WTC11 (cell line): ENCODE measurements around the gene CLCN7. TPM values are rescaled to one million over a fixed set of nuclear protein-coding genes. Genes with fewer than 3 reads are reported as not detected.

ENCODE experiments used
- ATAC-seq: fragments of 200-7000 bp; cut with Tn5 transposase; 2 replicates; pipeline ENCODE4 v1.10.0; 2021; ENCODE audit warnings: mild to moderate bottlenecking, moderate library complexity
- CTCF ChIA-PET: fragments of 300-600 bp; sonication (Branson Sonifier 250); formaldehyde crosslinking; loops from one replicate; lab custom pipeline; 2021; ENCODE audit warnings: antibody characterized with exemption; lab: Charles Lee
- POLR2A ChIA-PET: fragments of 350-600 bp; sonication (Branson Sonifier 250); formaldehyde crosslinking; loops from one replicate; lab custom pipeline; 2021; ENCODE audit warnings: antibody characterized with exemption; lab: Charles Lee
- DNase-seq: peaks from one replicate; pipeline ENCODE4 v3.0.0; 2021; ENCODE audit warnings: low spot score
- H3K27ac Mint-ChIP-seq: 2 replicates; pipeline ENCODE4 v1.8.0; 2021; ENCODE audit warnings: mixed read lengths
- H3K27me3 Mint-ChIP-seq: 2 replicates; pipeline ENCODE4 v1.8.0; 2021; ENCODE audit warnings: low read depth, mild to moderate bottlenecking, moderate library complexity, mixed read lengths
- H3K36me3 Mint-ChIP-seq: 2 replicates; pipeline ENCODE4 v1.8.0; 2021; ENCODE audit warnings: mixed read lengths
- H3K4me1 Mint-ChIP-seq: 2 replicates; pipeline ENCODE4 v1.8.0; 2022; ENCODE audit warnings: mixed read lengths
- H3K4me3 Mint-ChIP-seq: 2 replicates; pipeline ENCODE4 v1.8.0; 2021; ENCODE audit warnings: mild to moderate bottlenecking, moderate library complexity, mixed read lengths
- H3K9me3 Mint-ChIP-seq: 2 replicates; pipeline ENCODE4 v1.8.0; 2021; ENCODE audit warnings: mixed read lengths
- CREB1 ChIP-seq: sonication (generic); formaldehyde crosslinking; IDR thresholded peaks from 2 replicates; pipeline ENCODE4 v1.8.0; 2023; ENCODE audit warnings: mild to moderate bottlenecking, missing genetic modification reagents
- ESRRA ChIP-seq: sonication (generic); formaldehyde crosslinking; IDR thresholded peaks from 2 replicates; pipeline ENCODE4 v1.8.1; 2022; ENCODE audit warnings: mild to moderate bottlenecking, missing genetic modification reagents, borderline replicate concordance
- GRHL2 ChIP-seq: fragments of 250-450 bp; sonication (Bioruptor Pico); IDR thresholded peaks from 2 replicates; pipeline ENCODE4 v1.8.0; 2022; ENCODE audit warnings: mild to moderate bottlenecking, moderate library complexity; ENCODE audit not compliant: insufficient replicate concordance, severe bottlenecking
- GTF2I ChIP-seq: fragments of 250-450 bp; sonication (Bioruptor Pico); conservative IDR thresholded peaks from 2 replicates; pipeline ENCODE4 v1.4.0; 2021; ENCODE audit warnings: mild to moderate bottlenecking
- MYBL2 ChIP-seq: sonication (generic); formaldehyde crosslinking; IDR thresholded peaks from 2 replicates; pipeline ENCODE4 v1.8.1; 2023; ENCODE audit warnings: mild to moderate bottlenecking, moderate library complexity, missing genetic modification reagents
- NFATC4 ChIP-seq: fragments of 250-450 bp; sonication (Bioruptor Pico); IDR thresholded peaks from 2 replicates; pipeline ENCODE4 v1.9.0; 2021; ENCODE audit warnings: mild to moderate bottlenecking
- NFE2L1 ChIP-seq: sonication (generic); formaldehyde crosslinking; IDR thresholded peaks from 2 replicates; pipeline ENCODE4 v1.8.1; 2023; ENCODE audit warnings: missing genetic modification reagents
- NFYB ChIP-seq: sonication (generic); formaldehyde crosslinking; conservative IDR thresholded peaks from 2 replicates; pipeline ENCODE4 v1.8.0; 2022; ENCODE audit warnings: low read depth, missing genetic modification reagents
- ZNF219 ChIP-seq: sonication (generic); formaldehyde crosslinking; IDR thresholded peaks from 2 replicates; pipeline ENCODE4 v1.8.0; 2023; ENCODE audit warnings: missing genetic modification reagents, mild to moderate bottlenecking, borderline replicate concordance
- ZNF416 ChIP-seq: fragments of 250-450 bp; sonication (Bioruptor Pico); IDR thresholded peaks from 2 replicates; pipeline ENCODE4 v1.9.0; 2021; ENCODE audit warnings: mild to moderate bottlenecking, inconsistent platforms
- ZNF423 ChIP-seq: fragments of 250-450 bp; sonication (Bioruptor Pico); IDR thresholded peaks from 2 replicates; pipeline ENCODE4 v2.1.2; 2022; ENCODE audit warnings: mild to moderate bottlenecking, moderate library complexity
- total RNA-seq: library from RNA; stranded (reverse); gene quantifications from 3 replicates; pipeline ENCODE4 v1.2.3, GENCODE V29; 2021
- TF ChIP-seq, protein P1 (sequence below): sonication (generic); formaldehyde crosslinking; IDR thresholded peaks from 2 replicates; pipeline ENCODE4 v1.8.0; 2023; ENCODE audit warnings: missing genetic modification reagents
- TF ChIP-seq, protein P2 (sequence below): fragments of 250-450 bp; sonication (Bioruptor Pico); IDR thresholded peaks from 2 replicates; pipeline ENCODE4 v2.1.2; 2022; ENCODE audit warnings: mild to moderate bottlenecking, moderate library complexity
- TF ChIP-seq, protein P3 (sequence below): sonication (generic); formaldehyde crosslinking; IDR thresholded peaks from 2 replicates; pipeline ENCODE4 v1.8.0; 2022; ENCODE audit warnings: mild to moderate bottlenecking, missing genetic modification reagents
- TF ChIP-seq, protein P4 (sequence below): fragments of 250-450 bp; sonication (Bioruptor Pico); IDR thresholded peaks from 2 replicates; pipeline ENCODE4 v1.9.0; 2021; ENCODE audit warnings: moderate library complexity, mild to moderate bottlenecking, inconsistent platforms, borderline replicate concordance
- TF ChIP-seq, protein P5 (sequence below): sonication (generic); formaldehyde crosslinking; conservative IDR thresholded peaks from 2 replicates; pipeline ENCODE4 v1.8.1; 2023; ENCODE audit warnings: mild to moderate bottlenecking, low read depth, missing genetic modification reagents, moderate library complexity
- TF ChIP-seq, protein P6 (sequence below): sonication (generic); formaldehyde crosslinking; IDR thresholded peaks from 2 replicates; pipeline ENCODE4 v1.8.1; 2023; ENCODE audit warnings: mild to moderate bottlenecking, missing genetic modification reagents
- TF ChIP-seq, protein P7 (sequence below): sonication (generic); formaldehyde crosslinking; conservative IDR thresholded peaks from 2 replicates; pipeline ENCODE4 v1.8.1; 2022; ENCODE audit warnings: mild to moderate bottlenecking, missing genetic modification reagents

Gene CLCN7
- total RNA-seq, 1 experiment from 2014 or later, result 94.1 TPM

DNA sequence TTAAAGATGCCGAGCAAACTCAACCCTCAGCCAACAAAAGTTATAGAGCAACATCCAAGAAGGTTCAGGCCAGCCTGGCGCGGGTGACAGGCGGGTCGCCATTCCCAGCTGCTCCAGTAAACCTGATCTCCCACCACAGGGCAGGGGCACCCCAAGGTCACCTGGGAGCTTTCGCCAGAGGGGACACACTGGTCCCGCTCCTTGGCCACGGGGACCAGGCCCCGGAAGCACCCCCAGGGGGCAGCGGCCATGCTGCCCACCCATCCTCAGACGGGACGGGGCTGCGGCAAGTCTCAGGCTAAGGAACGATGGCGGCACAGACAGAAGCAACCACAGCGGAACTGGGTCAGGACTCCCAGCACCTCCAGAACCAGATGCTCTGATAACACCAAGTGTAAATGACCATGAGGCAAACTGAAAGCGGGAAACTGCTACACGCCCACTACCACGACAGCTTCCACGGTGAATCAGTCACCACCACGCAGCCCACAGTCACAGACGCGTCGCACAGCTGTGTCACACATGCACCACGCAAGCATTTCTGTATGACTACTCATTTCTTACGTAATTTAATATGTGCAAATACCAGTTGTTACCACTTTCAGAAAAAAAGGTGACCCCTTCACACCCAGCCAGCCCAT is 16.4 kb downstream of the CLCN7 start:
- DNase-seq (no peak), ATAC-seq (no peak)
- no peaks in the 10 kb centered on the region for H3K36me3 Mint-ChIP-seq
- H3K4me3 Mint-ChIP-seq, result no peak overlapping the region
- no peaks in the 10 kb centered on the region for H3K4me1 Mint-ChIP-seq
- ChIA-PET POLR2A (no interaction called here), CTCF (interaction anchor here (1.3 kb wide), 1 partner anchor 247 kb away, joined by 3 read pairs; no protein-coding TSS in a partner anchor)
- no peak for TF ChIP-seq NFATC4
- no peak for TF ChIP-seq GRHL2 (CRISPR knock-in tag)
- no peak for TF ChIP-seq NFYB (CRISPR knock-in tag)
- TF ChIP-seq, protein P1, sequence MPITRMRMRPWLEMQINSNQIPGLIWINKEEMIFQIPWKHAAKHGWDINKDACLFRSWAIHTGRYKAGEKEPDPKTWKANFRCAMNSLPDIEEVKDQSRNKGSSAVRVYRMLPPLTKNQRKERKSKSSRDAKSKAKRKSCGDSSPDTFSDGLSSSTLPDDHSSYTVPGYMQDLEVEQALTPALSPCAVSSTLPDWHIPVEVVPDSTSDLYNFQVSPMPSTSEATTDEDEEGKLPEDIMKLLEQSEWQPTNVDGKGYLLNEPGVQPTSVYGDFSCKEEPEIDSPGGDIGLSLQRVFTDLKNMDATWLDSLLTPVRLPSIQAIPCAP (CRISPR knock-in tag), result no peak
- TF ChIP-seq, protein P2, sequence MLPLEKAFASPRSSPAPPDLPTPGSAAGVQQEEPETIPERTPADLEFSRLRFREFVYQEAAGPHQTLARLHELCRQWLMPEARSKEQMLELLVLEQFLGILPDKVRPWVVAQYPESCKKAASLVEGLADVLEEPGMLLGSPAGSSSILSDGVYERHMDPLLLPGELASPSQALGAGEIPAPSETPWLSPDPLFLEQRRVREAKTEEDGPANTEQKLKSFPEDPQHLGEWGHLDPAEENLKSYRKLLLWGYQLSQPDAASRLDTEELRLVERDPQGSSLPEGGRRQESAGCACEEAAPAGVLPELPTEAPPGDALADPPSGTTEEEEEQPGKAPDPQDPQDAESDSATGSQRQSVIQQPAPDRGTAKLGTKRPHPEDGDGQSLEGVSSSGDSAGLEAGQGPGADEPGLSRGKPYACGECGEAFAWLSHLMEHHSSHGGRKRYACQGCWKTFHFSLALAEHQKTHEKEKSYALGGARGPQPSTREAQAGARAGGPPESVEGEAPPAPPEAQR (CRISPR knock-in tag), result no peak
- no peak for TF ChIP-seq NFE2L1
- TF ChIP-seq, protein P3, sequence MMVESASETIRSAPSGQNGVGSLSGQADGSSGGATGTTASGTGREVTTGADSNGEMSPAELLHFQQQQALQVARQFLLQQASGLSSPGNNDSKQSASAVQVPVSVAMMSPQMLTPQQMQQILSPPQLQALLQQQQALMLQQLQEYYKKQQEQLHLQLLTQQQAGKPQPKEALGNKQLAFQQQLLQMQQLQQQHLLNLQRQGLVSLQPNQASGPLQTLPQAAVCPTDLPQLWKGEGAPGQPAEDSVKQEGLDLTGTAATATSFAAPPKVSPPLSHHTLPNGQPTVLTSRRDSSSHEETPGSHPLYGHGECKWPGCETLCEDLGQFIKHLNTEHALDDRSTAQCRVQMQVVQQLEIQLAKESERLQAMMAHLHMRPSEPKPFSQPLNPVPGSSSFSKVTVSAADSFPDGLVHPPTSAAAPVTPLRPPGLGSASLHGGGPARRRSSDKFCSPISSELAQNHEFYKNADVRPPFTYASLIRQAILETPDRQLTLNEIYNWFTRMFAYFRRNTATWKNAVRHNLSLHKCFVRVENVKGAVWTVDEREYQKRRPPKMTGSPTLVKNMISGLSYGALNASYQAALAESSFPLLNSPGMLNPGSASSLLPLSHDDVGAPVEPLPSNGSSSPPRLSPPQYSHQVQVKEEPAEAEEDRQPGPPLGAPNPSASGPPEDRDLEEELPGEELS (CRISPR knock-in tag), result no peak
- H3K27ac Mint-ChIP-seq, result no peak overlapping the region
- no peaks in the 10 kb centered on the region for H3K9me3 Mint-ChIP-seq
- no peaks in the 10 kb centered on the region for H3K27me3 Mint-ChIP-seq

DNA sequence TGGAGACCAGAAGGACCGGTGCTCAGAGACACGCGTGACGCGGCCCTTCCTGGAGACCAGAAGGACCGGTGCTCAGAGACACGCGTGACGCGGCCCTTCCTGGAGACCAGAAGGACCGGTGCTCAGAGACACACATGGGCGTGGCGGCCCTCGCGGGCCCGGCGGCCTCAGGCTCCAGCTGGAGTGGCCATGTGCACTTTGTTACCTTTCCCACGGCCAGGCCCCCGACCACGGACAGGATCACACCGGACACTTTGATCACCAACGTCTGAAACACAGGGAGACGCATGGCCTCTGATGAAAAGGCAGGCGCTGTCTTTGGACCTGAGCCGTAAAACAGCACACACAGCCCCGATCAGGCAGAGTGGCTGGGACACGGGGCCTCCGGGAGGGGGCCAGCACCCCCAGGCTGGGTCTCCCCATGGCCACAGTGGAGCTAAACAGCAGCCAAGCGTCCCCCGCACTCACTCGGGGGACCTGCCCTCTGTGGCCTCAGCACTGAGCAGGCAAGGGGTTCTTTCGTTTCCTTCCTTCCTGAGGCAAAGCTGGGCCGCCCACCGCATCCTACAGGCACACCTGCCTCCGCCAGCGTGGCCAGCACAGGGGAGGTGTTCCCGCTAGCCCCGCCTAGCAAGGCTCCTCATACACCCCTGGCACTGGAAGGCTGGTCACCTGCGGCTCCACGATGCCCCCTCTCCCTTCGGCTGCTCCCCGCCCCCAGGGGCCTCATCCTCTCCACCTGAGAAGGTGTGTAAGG is 17.2 kb downstream of the CLCN7 start:
- Mint-ChIP-seq H3K27ac (no peak overlapping the region), H3K4me1 (no peaks in the 10 kb centered on the region)
- CTCF ChIA-PET, result no interaction called here

DNA sequence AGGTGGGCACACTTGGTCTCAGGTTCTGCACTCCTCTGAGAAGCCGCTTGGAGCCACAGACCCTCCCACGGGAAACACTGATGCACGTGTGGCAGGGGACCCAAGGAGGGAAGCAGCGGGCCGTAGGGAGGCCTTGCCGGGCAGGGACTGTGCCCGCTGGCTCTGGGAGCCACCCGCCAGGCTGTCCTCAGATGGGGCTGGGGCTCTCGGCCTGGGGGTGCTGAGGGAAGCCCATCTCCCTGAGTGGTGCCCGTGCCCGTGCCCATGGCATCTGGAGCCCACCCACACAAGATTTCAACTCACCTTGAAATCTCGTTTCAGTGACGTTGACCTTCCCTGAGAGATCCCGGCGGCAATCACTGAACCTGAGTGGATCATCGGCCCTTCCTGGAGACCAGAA is 17.9 kb downstream of the CLCN7 start:
- Mint-ChIP-seq H3K36me3 (no peaks in the 10 kb centered on the region), H3K9me3 (no peaks in the 10 kb centered on the region), H3K27ac (no peak overlapping the region), H3K4me3 (no peak overlapping the region), H3K4me1 (no peaks in the 10 kb centered on the region), H3K27me3 (no peaks in the 10 kb centered on the region)
- CTCF ChIA-PET, result no interaction called here
- POLR2A ChIA-PET, result no interaction called here
- DNase-seq (no peak), ATAC-seq (no peak)
- TF ChIP-seq, protein P4, sequence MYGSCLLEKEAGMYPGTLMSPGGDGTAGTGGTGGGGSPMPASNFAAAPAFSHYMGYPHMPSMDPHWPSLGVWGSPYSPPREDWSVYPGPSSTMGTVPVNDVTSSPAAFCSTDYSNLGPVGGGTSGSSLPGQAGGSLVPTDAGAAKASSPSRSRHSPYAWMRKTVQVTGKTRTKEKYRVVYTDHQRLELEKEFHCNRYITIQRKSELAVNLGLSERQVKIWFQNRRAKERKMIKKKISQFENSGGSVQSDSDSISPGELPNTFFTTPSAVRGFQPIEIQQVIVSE (CRISPR knock-in tag), result no peak
- TF ChIP-seq, protein P5, sequence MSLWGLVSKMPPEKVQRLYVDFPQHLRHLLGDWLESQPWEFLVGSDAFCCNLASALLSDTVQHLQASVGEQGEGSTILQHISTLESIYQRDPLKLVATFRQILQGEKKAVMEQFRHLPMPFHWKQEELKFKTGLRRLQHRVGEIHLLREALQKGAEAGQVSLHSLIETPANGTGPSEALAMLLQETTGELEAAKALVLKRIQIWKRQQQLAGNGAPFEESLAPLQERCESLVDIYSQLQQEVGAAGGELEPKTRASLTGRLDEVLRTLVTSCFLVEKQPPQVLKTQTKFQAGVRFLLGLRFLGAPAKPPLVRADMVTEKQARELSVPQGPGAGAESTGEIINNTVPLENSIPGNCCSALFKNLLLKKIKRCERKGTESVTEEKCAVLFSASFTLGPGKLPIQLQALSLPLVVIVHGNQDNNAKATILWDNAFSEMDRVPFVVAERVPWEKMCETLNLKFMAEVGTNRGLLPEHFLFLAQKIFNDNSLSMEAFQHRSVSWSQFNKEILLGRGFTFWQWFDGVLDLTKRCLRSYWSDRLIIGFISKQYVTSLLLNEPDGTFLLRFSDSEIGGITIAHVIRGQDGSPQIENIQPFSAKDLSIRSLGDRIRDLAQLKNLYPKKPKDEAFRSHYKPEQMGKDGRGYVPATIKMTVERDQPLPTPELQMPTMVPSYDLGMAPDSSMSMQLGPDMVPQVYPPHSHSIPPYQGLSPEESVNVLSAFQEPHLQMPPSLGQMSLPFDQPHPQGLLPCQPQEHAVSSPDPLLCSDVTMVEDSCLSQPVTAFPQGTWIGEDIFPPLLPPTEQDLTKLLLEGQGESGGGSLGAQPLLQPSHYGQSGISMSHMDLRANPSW (CRISPR knock-in tag), result no peak
- TF ChIP-seq MYBL2 (CRISPR knock-in tag), result no peak
- TF ChIP-seq, protein P6, sequence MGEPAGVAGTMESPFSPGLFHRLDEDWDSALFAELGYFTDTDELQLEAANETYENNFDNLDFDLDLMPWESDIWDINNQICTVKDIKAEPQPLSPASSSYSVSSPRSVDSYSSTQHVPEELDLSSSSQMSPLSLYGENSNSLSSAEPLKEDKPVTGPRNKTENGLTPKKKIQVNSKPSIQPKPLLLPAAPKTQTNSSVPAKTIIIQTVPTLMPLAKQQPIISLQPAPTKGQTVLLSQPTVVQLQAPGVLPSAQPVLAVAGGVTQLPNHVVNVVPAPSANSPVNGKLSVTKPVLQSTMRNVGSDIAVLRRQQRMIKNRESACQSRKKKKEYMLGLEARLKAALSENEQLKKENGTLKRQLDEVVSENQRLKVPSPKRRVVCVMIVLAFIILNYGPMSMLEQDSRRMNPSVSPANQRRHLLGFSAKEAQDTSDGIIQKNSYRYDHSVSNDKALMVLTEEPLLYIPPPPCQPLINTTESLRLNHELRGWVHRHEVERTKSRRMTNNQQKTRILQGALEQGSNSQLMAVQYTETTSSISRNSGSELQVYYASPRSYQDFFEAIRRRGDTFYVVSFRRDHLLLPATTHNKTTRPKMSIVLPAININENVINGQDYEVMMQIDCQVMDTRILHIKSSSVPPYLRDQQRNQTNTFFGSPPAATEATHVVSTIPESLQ (CRISPR knock-in tag), result no peak
- TF ChIP-seq ZNF423 (CRISPR knock-in tag), result no peak
- no peak for TF ChIP-seq ESRRA (CRISPR knock-in tag)
- TF ChIP-seq ZNF416 (CRISPR knock-in tag), result no peak
- TF ChIP-seq, protein P1 (CRISPR knock-in tag), result no peak
- no peak for TF ChIP-seq ZNF219 (CRISPR knock-in tag)
- TF ChIP-seq GTF2I (CRISPR knock-in tag), result no peak
- no peak for TF ChIP-seq CREB1 (CRISPR knock-in tag)

More for the DNA sequence above, 17.2 kb downstream of the CLCN7 start:
- DNase-seq, result no peak
- Mint-ChIP-seq H3K27me3 (no peaks in the 10 kb centered on the region), H3K9me3 (no peaks in the 10 kb centered on the region), H3K4me3 (no peak overlapping the region)
- TF ChIP-seq, protein P7, sequence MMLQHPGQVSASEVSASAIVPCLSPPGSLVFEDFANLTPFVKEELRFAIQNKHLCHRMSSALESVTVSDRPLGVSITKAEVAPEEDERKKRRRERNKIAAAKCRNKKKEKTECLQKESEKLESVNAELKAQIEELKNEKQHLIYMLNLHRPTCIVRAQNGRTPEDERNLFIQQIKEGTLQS, result no peak
- TF ChIP-seq, all 79 proteins: peak for 0
- no peaks in the 10 kb centered on the region for H3K36me3 Mint-ChIP-seq
- ATAC-seq, result no peak
- POLR2A ChIA-PET, result no interaction called here
